Measurements from ENCODE around the gene ROBO3. TPM values are rescaled to one million over a fixed set of nuclear protein-coding genes. Genes with fewer than 3 reads are reported as not detected.

The ROBO3 gene
- total and polyA plus RNA-seq, 2 donors (not counting 3 experiments of a cell fraction or from before 2014, with no cell fraction given): 27.1 to 65.4 TPM

DNA sequence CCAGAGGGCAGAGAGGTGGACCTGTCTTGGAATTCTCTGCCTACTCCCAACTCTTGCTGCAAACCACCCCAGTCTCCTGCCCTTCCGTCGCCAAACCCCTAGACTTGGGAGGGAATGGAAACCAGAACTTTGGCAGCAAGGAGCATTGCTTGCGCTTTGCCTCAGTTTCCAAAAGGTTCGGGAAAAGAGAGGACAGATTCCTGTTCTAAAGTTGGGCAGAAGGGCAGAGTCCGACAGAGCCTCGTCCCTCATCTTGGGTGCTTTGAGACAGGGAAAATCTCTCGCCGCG is 396 bp upstream of the ROBO3 start:
- H3K4me3 ChIP-seq (replicated peaks in 1 of 3; ENCODE audit: insufficient read depth in 1 of 3, low read depth in 1 of 3, low read length in 3 of 3): no peak overlapping the region
- POLR2A ChIA-PET: no interaction called here
- no peaks in the 10 kb centered on the region for H3K79me2 ChIP-seq (ENCODE audit: control insufficient read depth, insufficient read depth, low read length)
- no peak overlapping the region for H3K27ac ChIP-seq (ENCODE audit: insufficient read depth, low read depth, low read length)
- peaks cover 9% of the 10 kb centered on the region for H3K4me1 ChIP-seq (ENCODE audit: control insufficient read depth, extremely low read depth, insufficient read depth, low read length)
- H3K27me3 ChIP-seq (ENCODE audit: control insufficient read depth in 2 of 2, insufficient read depth in 2 of 2, low read length in 2 of 2): peaks cover 84 to 88% of the 10 kb centered on the region in 2 experiments
- no peaks in the 10 kb centered on the region for H3K9me3 ChIP-seq (replicated peaks; ENCODE audit: control insufficient read depth, insufficient read depth, low read length)
- H2AFZ ChIP-seq (ENCODE audit: low read depth, low read length): no peak overlapping the region
- H3K9ac ChIP-seq (replicated peaks; ENCODE audit: extremely low read depth, insufficient read depth, low read length): no peak overlapping the region
- no TSS peak for BruUV-seq (replicated peaks)
- H3K4me2 ChIP-seq (ENCODE audit: insufficient read depth, low read length): no peak overlapping the region
- no peaks in the 10 kb centered on the region for H4K20me1 ChIP-seq (replicated peaks; ENCODE audit: control insufficient read depth, extremely low read depth, insufficient read depth, low read length)
- H3K9me1 ChIP-seq (replicated peaks; ENCODE audit: control insufficient read depth, extremely low read depth, insufficient read depth, low read length): no peaks in the 10 kb centered on the region
- dilution Hi-C loops (cut with MboI; ENCODE audit: extremely low pct_ligation_motif_present, low sequenced_read_pairs): no loop called here
- CTCF ChIA-PET: interaction anchor here (0.6 to 3.3 kb wide), 11 partner anchors 11 to 225 kb away, joined by 3 to 86 read pairs (median 13); no protein-coding TSS in a partner anchor
- TF ChIP-seq, protein P1, sequence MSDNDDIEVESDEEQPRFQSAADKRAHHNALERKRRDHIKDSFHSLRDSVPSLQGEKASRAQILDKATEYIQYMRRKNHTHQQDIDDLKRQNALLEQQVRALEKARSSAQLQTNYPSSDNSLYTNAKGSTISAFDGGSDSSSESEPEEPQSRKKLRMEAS (IDR thresholded peaks at IDR 0.05; ENCODE audit: insufficient read depth, insufficient read length): no peak
- TF ChIP-seq GATA2 (IDR thresholded peaks at IDR 0.05; ENCODE audit: insufficient read depth, insufficient read length, low read depth, low read length) (no peak), EZH2 (IDR thresholded peaks at IDR 0.05; ENCODE audit: borderline replicate concordance, low read depth, low read length, severe bottlenecking) (peak; percentile 82)
- no peaks in the 10 kb centered on the region for H3K36me3 ChIP-seq (ENCODE audit: control insufficient read depth in 2 of 2, extremely low read depth in 1 of 2, insufficient read depth in 2 of 2, low read length in 2 of 2)
- no peak for DNase-seq (ENCODE audit: low read depth, low spot score)
- intact Hi-C loops (cut with micrococcal nuclease): no loop called here
- no peak for FAIRE-seq

DNA sequence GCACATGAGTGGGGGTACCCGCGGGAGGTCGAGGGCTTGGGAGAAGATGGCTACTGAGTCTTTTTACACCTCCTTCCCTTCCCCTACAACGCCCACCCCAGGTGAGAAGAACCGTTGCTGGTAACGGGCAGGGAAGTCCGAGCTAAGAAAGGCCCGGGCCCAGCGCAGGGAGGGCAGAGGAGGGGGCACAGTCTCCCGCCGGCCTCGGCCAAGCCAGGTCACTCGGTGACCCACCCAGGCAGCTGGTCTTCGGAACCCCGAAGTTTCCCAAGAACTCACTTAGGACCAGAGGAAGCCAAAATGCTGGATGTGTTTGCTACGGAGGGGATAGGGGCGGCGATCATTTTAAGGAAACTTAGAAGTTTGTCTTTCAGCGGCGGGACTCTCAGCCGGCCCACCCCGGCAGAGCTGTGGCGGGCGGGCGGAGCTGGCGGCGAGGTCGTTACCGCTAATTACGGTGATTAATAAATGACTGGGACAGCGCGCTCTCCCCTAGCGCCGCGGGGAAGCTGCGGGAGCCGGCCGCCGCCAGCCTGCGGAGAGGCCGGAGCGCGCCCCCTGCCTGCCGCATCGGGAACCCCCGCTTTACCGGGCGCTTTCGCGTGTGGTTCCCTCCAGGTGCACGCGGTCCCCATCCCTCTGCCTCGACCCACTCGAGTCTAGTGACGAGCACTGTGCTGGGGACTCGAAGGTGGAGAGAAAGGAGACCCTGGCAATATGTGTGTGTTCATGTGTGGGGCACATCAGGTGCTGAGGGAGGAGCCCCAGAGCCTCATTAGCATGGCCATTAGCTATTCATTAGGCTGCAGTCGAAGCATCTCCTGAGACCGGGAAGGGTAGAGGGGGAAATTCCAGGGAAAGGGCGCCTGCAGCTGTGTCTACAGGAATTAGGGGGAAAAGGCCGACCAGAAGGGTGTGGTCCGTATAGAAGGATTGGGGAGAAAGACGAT is 945 bp downstream of the ROBO3 start:
- Histone ChIP-seq H3K36me3 (ENCODE audit: control insufficient read depth in 2 of 2, extremely low read depth in 1 of 2, insufficient read depth in 2 of 2, low read length in 2 of 2) (no peaks in the 10 kb centered on the region), H3K4me1 (ENCODE audit: control insufficient read depth, extremely low read depth, insufficient read depth, low read length) (peaks cover 9% of the 10 kb centered on the region), H3K79me2 (ENCODE audit: control insufficient read depth, insufficient read depth, low read length) (no peaks in the 10 kb centered on the region), H3K9ac (replicated peaks; ENCODE audit: extremely low read depth, insufficient read depth, low read length) (no peak overlapping the region), H2AFZ (ENCODE audit: low read depth, low read length) (no peak overlapping the region), H3K27me3 (ENCODE audit: control insufficient read depth in 2 of 2, insufficient read depth in 2 of 2, low read length in 2 of 2) (peaks cover 88 to 92% of the 10 kb centered on the region in 2 experiments), H3K4me3 (replicated peaks in 1 of 3; ENCODE audit: insufficient read depth in 1 of 3, low read depth in 1 of 3, low read length in 3 of 3) (no peak overlapping the region), H4K20me1 (replicated peaks; ENCODE audit: control insufficient read depth, extremely low read depth, insufficient read depth, low read length) (no peaks in the 10 kb centered on the region), H3K9me3 (replicated peaks; ENCODE audit: control insufficient read depth, insufficient read depth, low read length) (no peaks in the 10 kb centered on the region), H3K4me2 (ENCODE audit: insufficient read depth, low read length) (peak overlapping the region; percentile 49), H3K27ac (ENCODE audit: insufficient read depth, low read depth, low read length) (no peak overlapping the region), H3K9me1 (replicated peaks; ENCODE audit: control insufficient read depth, extremely low read depth, insufficient read depth, low read length) (no peaks in the 10 kb centered on the region)
- DNase-seq (ENCODE audit: low read depth, low spot score) (peak; percentile 45), FAIRE-seq (peak; percentile 15)
- intact Hi-C loops (cut with micrococcal nuclease) (loop anchor here (1.0 to 2.0 kb wide), 3 partner anchors 65 to 451 kb away; partner anchors contain the start of gene MSANTD2), dilution Hi-C loops (cut with MboI; ENCODE audit: extremely low pct_ligation_motif_present, low sequenced_read_pairs) (no loop called here)
- no TSS peak for BruUV-seq (replicated peaks)
- TF ChIP-seq EZH2 (IDR thresholded peaks at IDR 0.05; ENCODE audit: borderline replicate concordance, low read depth, low read length, severe bottlenecking): peak; percentile 63
- no peak for TF ChIP-seq POLR2A (IDR thresholded peaks at IDR 0.05; ENCODE audit: low read depth, low read length)
- TF ChIP-seq FOS (IDR thresholded peaks at IDR 0.05; ENCODE audit: borderline replicate concordance, insufficient read depth, low read length): no peak
- TF ChIP-seq GATA2 (IDR thresholded peaks at IDR 0.05; ENCODE audit: insufficient read depth, insufficient read length, low read depth, low read length): no peak
- TF ChIP-seq, protein P2, sequence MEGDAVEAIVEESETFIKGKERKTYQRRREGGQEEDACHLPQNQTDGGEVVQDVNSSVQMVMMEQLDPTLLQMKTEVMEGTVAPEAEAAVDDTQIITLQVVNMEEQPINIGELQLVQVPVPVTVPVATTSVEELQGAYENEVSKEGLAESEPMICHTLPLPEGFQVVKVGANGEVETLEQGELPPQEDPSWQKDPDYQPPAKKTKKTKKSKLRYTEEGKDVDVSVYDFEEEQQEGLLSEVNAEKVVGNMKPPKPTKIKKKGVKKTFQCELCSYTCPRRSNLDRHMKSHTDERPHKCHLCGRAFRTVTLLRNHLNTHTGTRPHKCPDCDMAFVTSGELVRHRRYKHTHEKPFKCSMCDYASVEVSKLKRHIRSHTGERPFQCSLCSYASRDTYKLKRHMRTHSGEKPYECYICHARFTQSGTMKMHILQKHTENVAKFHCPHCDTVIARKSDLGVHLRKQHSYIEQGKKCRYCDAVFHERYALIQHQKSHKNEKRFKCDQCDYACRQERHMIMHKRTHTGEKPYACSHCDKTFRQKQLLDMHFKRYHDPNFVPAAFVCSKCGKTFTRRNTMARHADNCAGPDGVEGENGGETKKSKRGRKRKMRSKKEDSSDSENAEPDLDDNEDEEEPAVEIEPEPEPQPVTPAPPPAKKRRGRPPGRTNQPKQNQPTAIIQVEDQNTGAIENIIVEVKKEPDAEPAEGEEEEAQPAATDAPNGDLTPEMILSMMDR (IDR thresholded peaks at IDR 0.05; ENCODE audit: extremely low read depth in 1 of 2, insufficient read depth in 1 of 2, low read depth in 1 of 2, low read length in 2 of 2): peak; percentile 82 to 90
- CTCF ChIA-PET: interaction anchor here (0.6 to 3.3 kb wide), 53 partner anchors 8 to 796 kb away, joined by 3 to 86 read pairs (median 5); partner anchors contain the start of genes CCDC15, ESAM, MSANTD2 and ROBO4
- POLR2A ChIA-PET: no interaction called here
